Breast epithelium (tissue), 4 donors: Measurements from ENCODE around the gene UGT3A2. TPM values are rescaled to one million over a fixed set of nuclear protein-coding genes. Genes with fewer than 3 reads are reported as not detected.
"Not testable (repeated sequence)": the region's sequence is repeated elsewhere in the genome, so short reads cannot be mapped to it uniquely, and the experiment has no call there.

Source experiments
- DNase-seq, 2 donors: peaks; one replicate each; pipeline ENCODE4 v3.0.0-alpha.2; 2019; ENCODE audit warnings: low spot score in 2 of 2
- H3K27ac ChIP-seq, 2 donors: fragments of 200-600 bp; sonication (generic) in 1 of 2; one replicate each; pipeline ENCODE4 v1.5.1; 2016 to 2019; ENCODE audit warnings: mild to moderate bottlenecking in 1 of 2
- H3K27me3 ChIP-seq, 2 donors: fragments of 200-600 bp; sonication (generic) in 1 of 2; one replicate each; pipeline versions ENCODE4 v1.5.1 to v1.6.0; 2017 to 2019; ENCODE audit warnings: control low read depth in 1 of 2, mild to moderate bottlenecking in 1 of 2
- H3K36me3 ChIP-seq: fragments of 200-600 bp; one replicate; pipeline ENCODE4 v1.5.1; 2019
- H3K4me1 ChIP-seq, 2 donors: fragments of 200-600 bp; sonication (generic); one replicate each; pipeline ENCODE4 v1.5.1; 2016 to 2019; ENCODE audit warnings: control low read depth in 1 of 2
- H3K4me3 ChIP-seq, 3 donors: fragments of 200-600 bp; sonication (generic); 1 replicate in 2 of 3; 2 replicates in 1 of 3; pipeline ENCODE4 v1.5.1; 2016 to 2019; ENCODE audit warnings: mild to moderate bottlenecking in 3 of 3, moderate library complexity in 2 of 3
- H3K9me3 ChIP-seq, 2 donors: fragments of 200-600 bp; sonication (generic) in 1 of 2; one replicate each; pipeline ENCODE4 v1.5.1; 2016 to 2019; ENCODE audit warnings: control low read depth in 1 of 2
- CTCF ChIP-seq, 3 donors: fragments of 450-650 bp; IDR thresholded peaks; one replicate each; pipeline ENCODE4 v1.5.1; 2016 to 2017; ENCODE audit warnings: antibody characterized with exemption in 3 of 3, mild to moderate bottlenecking in 3 of 3, moderate library complexity in 3 of 3
- POLR2A ChIP-seq: fragments of 450-650 bp; IDR thresholded peaks from one replicate; pipeline ENCODE4 v1.6.1; 2016; ENCODE audit warnings: antibody characterized with exemption, mild to moderate bottlenecking, moderate library complexity
- POLR2AphosphoS5 ChIP-seq, 3 donors: sonication (generic); formaldehyde crosslinking; IDR thresholded peaks; one replicate each; pipeline ENCODE4 v1.6.1; 2017; ENCODE audit warnings: antibody characterized with exemption in 3 of 3
- intact Hi-C: fragments of 100-400 bp; cut with DNase I; formaldehyde crosslinking; loops from one replicate; pipeline ENCODE4 v1.15.1; 2023; ENCODE audit warnings: low total_unique reads
- total RNA-seq, 3 donors: library from RNA; depleted of rRNA; stranded (reverse); fragments of >200 nt; gene quantifications; one replicate each; pipeline ENCODE4 v1.1.0, GENCODE V29; 2016

UGT3A2 gene
- total RNA-seq, 3 donors from 2014 or later, result not detected

- no peak for TF ChIP-seq CTCF (IDR thresholded peaks at IDR 0.05)
- no peak for TF ChIP-seq POLR2A
- no peak for TF ChIP-seq POLR2AphosphoS5 (IDR thresholded peaks at IDR 0.05)
- Histone ChIP-seq H3K4me3 (no peak overlapping the region), H3K9me3 (no peaks in the 10 kb centered on the region), H3K36me3 (no peaks in the 10 kb centered on the region), H3K4me1 (no peaks in the 10 kb centered on the region), H3K27me3 (no peaks in the 10 kb centered on the region), H3K27ac (no peak overlapping the region)
- intact Hi-C loops, result no loop called here
- DNase-seq, result no peak
These were observed 31.0 kb downstream of the UGT3A2 start for GRCh38 chr5:36035696-36036095.

DNA sequence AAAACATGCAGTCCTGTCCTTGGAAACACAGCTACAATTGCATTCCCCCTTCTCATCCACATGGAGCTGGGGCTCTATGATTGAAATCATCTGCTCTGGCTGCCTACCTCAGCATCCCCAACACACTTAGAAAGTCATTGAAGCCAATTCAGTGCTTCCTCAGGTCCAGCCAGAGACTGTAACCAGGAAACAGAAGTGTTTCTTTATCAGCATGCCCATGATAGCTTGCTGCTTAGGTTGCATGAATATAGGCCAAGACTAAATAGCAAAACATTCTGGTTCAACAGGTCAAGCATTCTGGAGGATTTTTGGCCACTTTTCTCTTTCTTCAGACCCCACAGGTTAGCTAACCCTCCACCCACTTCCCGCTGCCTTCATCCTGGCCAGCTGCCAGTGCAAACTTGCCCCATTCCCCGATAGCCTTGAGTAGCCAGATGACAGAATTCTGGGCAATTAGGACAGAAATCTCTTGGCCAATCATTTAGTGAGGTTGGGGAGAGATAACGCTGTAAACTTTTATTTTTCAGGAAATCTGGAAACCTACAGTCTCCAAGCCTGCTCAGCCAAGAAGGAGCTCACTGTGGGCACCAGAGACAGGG lies 32.0 kb downstream of the UGT3A2 start:
- H3K4me1 ChIP-seq, H3K27ac ChIP-seq, H3K27me3 ChIP-seq, intact Hi-C loops, H3K36me3 ChIP-seq, H3K9me3 ChIP-seq, H3K4me3 ChIP-seq, DNase-seq: not testable (repeated sequence)

GRCh38 chr5:36033486-36033885 lies 33.2 kb downstream of the UGT3A2 start:
- Histone ChIP-seq H3K4me3 (no peak overlapping the region), H3K4me1 (peaks cover 0 to 2% of the 10 kb centered on the region in 2 donors), H3K9me3 (no peaks in the 10 kb centered on the region), H3K36me3 (no peaks in the 10 kb centered on the region), H3K27me3 (no peaks in the 10 kb centered on the region), H3K27ac (no peak overlapping the region)
- intact Hi-C loops, result no loop called here
- no peak for TF ChIP-seq POLR2AphosphoS5 (IDR thresholded peaks at IDR 0.05)
- TF ChIP-seq POLR2A, result no peak
- TF ChIP-seq CTCF (IDR thresholded peaks at IDR 0.05), result no peak
- no peak for DNase-seq

- no peaks in the 10 kb centered on the region for H3K9me3 ChIP-seq
- peaks cover 0 to 2% of the 10 kb centered on the region in 2 donors for H3K4me1 ChIP-seq
- no peak for DNase-seq
- no peaks in the 10 kb centered on the region for H3K36me3 ChIP-seq
- no peak overlapping the region for H3K27ac ChIP-seq
- no peak for TF ChIP-seq CTCF (IDR thresholded peaks at IDR 0.05)
- no peak for TF ChIP-seq POLR2AphosphoS5 (IDR thresholded peaks at IDR 0.05)
- no peak for TF ChIP-seq POLR2A
- no peaks in the 10 kb centered on the region for H3K27me3 ChIP-seq
- intact Hi-C loops, result no loop called here
- no peak overlapping the region for H3K4me3 ChIP-seq
These were observed 33.6 kb downstream of the UGT3A2 start for GRCh38 chr5:36033047-36033446.

- TF ChIP-seq POLR2A, result no peak
- no peak for TF ChIP-seq POLR2AphosphoS5 (IDR thresholded peaks at IDR 0.05)
- no peak for TF ChIP-seq CTCF (IDR thresholded peaks at IDR 0.05)
- intact Hi-C loops, result no loop called here
- H3K36me3 ChIP-seq, result no peaks in the 10 kb centered on the region
- no peaks in the 10 kb centered on the region for H3K9me3 ChIP-seq
- no peak for DNase-seq
- no peak overlapping the region for H3K4me3 ChIP-seq
- H3K27ac ChIP-seq, result no peak overlapping the region
- H3K27me3 ChIP-seq, result no peaks in the 10 kb centered on the region
- peaks cover 0 to 2% of the 10 kb centered on the region in 2 donors for H3K4me1 ChIP-seq
These were observed 35.5 kb downstream of the UGT3A2 start for GRCh38 chr5:36031223-36031622.

- H3K27ac ChIP-seq, result no peak overlapping the region
- peaks cover 0 to 2% of the 10 kb centered on the region in 2 donors for H3K4me1 ChIP-seq
- intact Hi-C loops, result no loop called here
- H3K9me3 ChIP-seq, result no peaks in the 10 kb centered on the region
- no peak overlapping the region for H3K4me3 ChIP-seq
- TF ChIP-seq CTCF (IDR thresholded peaks at IDR 0.05) (no peak), POLR2AphosphoS5 (IDR thresholded peaks at IDR 0.05) (no peak), POLR2A (no peak)
- H3K27me3 ChIP-seq, result no peaks in the 10 kb centered on the region
- no peaks in the 10 kb centered on the region for H3K36me3 ChIP-seq
- no peak for DNase-seq
These were observed 36.8 kb downstream of the UGT3A2 start for GRCh38 chr5:36029914-36030313.
